HG02642 (cell line): ENCODE measurements around the gene SF3A2.
A peak's percentile ranks its signal among the peaks of the same experiment; 100 is the strongest.

ENCODE experiments used
- ATAC-seq: cut with Tn5 transposase; IDR thresholded peaks from one replicate; pipeline ENCODE4 v1.9.1; 2021; ENCODE audit warnings: mild to moderate bottlenecking; ENCODE audit not compliant: unreplicated experiment, poor library complexity

SF3A2 gene

DNA sequence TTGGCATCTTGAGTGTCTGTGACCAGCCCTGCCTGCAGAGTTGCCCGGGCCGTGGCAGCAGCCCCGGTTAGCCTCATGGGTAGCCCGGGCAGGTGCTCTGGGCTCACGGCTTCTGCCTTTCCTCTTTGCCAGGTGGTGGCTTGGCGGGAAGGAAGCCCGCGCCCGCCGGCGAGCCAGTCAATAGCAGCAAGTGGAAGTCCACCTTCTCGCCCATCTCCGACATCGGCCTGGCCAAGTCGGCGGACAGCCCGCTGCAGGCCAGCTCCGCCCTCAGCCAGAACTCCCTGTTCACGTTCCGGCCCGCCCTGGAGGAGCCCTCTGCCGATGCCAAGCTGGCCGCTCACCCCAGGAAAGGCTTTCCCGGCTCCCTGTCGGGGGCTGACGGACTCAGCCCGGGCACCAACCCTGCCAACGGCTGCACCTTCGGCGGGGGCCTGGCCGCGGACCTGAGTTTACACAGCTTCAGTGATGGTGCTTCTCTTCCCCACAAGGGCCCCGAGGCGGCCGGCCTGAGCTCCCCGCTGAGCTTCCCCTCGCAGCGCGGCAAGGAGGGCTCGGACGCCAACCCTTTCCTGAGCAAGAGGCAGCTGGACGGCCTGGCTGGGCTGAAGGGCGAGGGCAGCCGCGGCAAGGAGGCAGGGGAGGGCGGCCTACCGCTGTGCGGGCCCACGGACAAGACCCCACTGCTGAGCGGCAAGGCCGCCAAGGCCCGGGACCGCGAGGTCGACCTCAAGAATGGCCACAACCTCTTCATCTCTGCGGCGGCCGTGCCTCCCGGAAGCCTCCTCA, 10.4 kb upstream of the SF3A2 start:
- ATAC-seq: no peak

GRCh38 chr19:2226840-2227360, 9.7 kb upstream of the SF3A2 start:
- no peak for ATAC-seq

DNA sequence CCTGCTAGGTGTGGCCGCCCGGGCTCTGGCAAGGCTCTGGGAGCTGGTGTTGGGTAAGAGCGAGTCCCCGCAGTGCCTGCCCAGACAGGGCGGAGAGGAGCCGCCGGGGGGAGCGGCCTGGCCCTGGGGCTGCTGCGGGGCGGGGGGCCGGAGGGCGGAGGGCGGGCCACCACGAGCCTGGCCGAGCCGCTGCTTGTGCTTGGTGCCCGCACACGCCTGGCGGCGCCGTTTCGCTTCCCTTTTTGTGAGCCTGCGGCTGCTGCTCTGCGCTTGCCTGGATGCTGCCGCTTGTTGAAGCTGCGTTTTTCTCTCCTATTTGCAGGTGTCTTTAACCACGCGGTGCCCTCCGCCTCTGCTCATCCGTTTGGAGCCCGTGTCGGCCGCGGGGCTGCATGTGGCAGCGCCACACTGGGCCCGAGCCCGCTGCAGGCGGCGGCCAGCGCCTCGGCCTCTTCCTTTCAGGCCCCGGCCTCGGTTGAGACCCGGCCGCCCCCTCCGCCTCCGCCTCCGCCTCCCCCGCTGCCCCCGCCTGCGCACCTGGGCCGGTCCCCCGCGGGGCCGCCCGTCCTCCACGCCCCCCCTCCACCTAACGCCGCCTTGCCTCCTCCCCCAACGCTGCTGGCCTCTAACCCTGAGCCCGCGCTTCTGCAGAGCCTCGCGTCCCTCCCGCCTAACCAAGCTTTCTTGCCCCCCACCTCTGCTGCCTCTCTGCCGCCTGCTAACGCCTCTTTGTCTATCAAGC, 9.0 kb upstream of the SF3A2 start:
- no peak for ATAC-seq

GRCh38 chr19:2228157-2229030, 8.2 kb upstream of the SF3A2 start:
- ATAC-seq: no peak

- ATAC-seq: no peak
These were observed 7.3 kb upstream of the SF3A2 start for GRCh38 chr19:2229103-2230032.

DNA sequence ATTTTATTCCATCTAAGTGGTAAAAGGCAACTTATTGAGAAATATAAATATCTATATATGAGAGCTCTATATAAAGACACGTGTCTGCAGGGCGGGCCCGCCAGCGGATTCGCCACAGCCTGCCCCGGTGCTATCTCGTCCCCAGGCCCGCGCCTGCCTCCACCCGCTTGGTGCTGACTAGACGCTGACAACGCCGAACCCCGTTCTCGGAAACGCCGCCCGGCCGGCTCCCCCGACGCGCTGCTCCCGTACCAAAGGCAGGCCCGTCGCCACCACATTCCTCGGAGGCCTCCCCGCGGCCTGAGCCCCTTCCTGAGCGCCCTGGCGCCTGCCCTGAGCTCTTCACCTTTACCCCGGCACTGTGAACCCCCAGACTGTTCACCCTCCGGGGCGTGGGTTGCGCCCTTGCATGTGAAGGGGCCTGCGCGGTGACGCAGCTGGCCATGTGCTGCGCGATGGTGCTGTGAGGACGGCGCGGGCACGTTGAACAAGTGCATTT, 6.5 kb upstream of the SF3A2 start:
- no peak for ATAC-seq

DNA sequence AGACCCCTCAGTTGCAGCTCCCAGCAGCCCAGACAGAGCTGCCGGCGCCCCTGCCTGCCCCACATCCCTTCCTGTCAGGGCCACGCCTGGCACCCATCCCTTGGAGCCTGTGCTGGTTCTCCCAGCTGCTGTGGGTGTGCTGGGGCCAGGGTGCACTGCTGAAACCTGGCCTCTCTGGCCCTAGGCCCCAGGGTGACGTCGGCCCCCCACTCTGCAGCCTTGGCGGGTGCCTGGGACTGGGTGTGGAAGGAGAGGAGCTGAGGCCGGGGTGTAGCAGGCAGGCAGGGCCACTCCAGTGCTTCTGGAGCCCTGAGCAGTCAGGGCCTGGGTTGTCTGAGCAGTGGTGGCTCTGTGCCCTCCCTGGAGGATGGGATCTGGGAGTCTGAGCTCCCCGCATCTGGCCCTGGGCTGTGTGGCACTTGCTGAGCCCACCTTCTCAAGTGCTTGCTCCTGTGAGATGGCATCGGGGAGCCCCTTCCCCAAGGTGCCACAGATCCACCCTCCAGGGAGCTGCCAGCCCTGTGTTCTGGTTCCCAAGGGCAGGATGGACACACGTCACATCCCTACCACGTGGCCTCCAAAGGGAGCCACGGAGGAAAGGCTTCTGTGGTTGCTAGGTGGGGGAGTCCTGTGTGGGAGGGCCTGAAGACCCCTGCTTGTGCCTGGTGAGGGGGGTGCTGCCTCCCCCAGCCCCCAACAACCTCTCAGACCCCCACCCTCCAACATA, 5.7 kb upstream of the SF3A2 start:
- ATAC-seq: no peak

GRCh38 chr19:2231621-2232221, 4.9 kb upstream of the SF3A2 start:
- no peak for ATAC-seq

DNA sequence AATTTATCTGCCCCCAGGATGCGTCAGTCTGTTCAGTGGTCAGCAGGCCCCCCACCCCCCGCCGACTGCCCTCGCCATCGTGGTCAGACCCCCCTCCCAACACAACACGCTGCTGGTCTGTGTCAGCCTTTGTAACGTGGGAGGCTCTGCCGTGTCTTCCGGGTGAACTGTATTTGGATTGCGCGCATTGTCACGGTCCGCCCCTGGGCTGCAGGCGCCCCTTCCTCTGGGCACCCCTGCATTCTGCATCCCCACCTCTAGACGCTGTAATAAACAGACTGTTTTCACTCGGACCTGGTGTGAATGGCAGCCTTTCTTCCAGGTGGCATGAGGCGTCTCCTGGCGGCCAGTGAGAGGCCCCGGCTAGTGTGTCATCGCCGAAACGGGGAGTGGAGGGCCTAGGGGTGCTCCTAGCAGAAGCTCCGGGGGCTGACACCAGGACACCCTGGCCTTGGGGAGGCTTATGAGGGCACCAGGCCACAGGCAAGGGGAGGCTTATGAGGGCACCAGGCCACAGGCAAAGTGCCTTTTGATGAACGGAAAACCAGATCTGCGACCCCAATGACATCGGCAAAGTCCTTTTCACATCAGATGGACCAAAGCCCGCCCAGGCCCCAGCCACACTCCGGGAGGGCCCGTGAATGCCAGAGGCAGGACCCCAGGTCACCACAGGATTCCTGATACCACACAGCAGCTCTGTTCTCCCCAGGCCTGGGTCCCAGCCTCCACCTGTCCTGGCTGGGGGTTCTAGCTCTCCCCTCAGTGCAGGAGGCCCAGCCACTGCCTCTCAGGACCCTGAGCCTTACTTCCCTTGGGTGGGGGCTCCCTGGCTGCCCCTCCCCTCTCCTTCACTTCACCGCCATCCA, 4.1 kb upstream of the SF3A2 start:
- ATAC-seq: no peak

DNA sequence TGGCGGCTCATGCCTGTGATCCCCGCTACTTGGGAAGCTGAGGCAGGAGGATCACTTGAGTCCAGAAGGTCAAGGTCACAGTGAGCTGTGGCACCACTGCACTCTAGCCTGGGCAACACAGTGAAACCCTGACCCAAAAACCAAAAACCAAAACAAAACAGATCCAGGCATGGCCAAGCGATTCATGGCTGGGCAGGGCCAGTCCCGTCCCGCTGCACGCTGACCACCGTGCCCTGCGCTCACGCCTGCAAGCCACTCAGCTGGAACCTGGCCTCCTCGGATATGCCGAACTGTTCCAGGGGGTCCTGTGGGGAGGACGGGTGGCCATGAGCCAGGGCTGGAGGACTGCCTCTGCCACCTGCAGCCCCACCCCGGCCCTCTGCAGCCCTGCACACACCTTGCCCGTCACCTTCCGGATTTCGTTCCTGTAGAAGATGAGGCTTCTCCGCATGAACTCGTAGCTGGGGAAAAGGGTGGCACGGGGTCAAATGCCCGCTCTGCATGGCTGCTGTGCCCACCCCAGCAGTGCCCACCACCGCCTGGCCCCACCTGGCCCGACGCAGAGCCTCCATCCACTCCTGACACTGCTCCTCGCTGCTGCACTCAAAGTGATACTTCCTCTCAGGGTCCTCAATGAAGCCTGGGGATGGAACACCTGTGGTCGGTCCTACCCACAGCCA, 2.9 kb upstream of the SF3A2 start:
- ATAC-seq: no peak

GRCh38 chr19:2234996-2235380, 1.6 kb upstream of the SF3A2 start:
- ATAC-seq: no peak

- ATAC-seq: peak; percentile 14
These were observed 1.1 kb upstream of the SF3A2 start for GRCh38 chr19:2235381-2236063.

- no peak for ATAC-seq
These were observed 635 bp upstream of the SF3A2 start for GRCh38 chr19:2236064-2236313.

DNA sequence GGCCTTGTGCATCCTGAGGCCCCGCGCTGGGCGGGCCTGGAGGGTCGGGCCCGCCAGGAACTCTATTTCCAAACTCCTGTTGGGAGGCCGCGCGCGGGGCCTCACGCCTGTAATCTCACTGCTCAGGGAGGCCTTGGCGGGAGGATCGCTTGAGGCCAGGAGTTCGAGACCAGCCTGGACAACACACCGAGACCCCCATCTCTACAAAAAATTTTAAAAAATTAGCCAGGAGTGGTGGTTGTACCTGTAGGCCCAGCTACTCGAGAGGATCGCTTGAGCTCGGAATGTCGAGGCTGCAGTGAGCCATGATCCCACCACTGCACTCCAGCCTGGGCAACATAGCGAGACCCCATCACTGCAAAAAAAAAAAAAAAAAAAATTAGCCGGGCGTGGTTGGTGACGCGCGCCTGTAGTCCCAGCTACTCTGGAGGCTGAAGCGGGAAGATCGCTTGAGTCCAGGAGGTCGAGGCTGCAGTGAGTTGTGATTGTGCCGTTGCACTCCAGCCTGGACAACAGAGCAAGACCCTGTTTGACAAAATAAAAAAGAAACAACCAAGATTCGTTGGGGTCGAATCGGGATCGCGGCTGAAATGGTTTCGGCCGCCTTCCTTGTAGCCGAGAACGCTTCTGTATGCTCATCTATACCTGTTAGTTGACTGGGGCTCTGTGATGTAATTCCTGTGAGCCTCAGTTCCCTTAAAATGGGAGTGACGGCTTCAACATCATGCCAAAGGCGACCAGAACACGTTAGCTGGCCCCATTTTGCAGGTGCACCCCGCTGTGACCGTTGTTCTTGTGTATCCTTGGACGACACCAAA, 636 bp downstream of the SF3A2 start:
- no peak for ATAC-seq

- ATAC-seq: no peak
These were observed 1.2 kb downstream of the SF3A2 start for GRCh38 chr19:2237869-2238153.

DNA sequence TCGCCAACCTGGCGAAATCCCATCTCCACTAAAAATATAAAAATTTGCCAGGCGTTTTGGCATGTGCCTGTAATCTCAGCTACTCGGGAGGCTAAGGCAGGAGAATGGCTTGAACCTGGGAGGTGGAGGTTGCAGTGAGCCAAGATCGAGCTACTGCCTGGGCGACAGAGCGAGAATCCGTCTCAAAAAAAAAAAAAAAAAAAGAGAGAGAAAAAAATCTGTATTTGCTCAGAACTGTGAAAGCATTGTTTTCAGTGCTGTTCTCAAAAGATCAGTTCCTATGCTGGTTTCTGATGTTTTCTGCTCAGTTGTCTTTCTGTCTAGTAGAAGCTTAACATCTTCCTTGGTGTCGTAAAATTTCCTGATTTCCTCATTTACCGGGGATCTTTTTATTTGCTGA, 2.5 kb downstream of the SF3A2 start:
- ATAC-seq: no peak
